Osteoblast (primary cell): ENCODE data around the gene GABRG3. TPM values are rescaled to one million over a fixed set of nuclear protein-coding genes. Genes with fewer than 3 reads are reported as not detected.

Experiments used
- DNase-seq: peaks from one replicate; pipeline ENCODE4 v3.0.0; 2011; ENCODE audit warnings: low spot score, mixed read lengths; ENCODE audit not compliant: insufficient read length; ENCODE audit errors: missing footprints
- H2AFZ ChIP-seq: 2 replicates; pipeline ENCODE4 v1.6.0; 2011; ENCODE audit warnings: mild to moderate bottlenecking, low read length
- H3K27ac ChIP-seq: 2 replicates; pipeline ENCODE4 v1.5.1; 2011; ENCODE audit warnings: mild to moderate bottlenecking, low read depth, low read length, moderate library complexity
- H3K27me3 ChIP-seq: 2 replicates; pipeline ENCODE4 v1.6.0; 2012; ENCODE audit warnings: mild to moderate bottlenecking, control low read depth, inconsistent platforms, low read length, moderate library complexity; ENCODE audit not compliant: insufficient read depth
- H3K36me3 ChIP-seq: 2 replicates; pipeline ENCODE4 v1.5.1; 2011; ENCODE audit warnings: mild to moderate bottlenecking, low read length, control low read depth, moderate library complexity; ENCODE audit not compliant: insufficient read depth
- H3K4me1 ChIP-seq: 2 replicates; pipeline ENCODE4 v1.5.1; 2011; ENCODE audit warnings: mild to moderate bottlenecking, low read length, control low read depth, moderate library complexity; ENCODE audit not compliant: insufficient read depth
- H3K4me2 ChIP-seq: 2 replicates; pipeline ENCODE4 v1.6.0; 2011; ENCODE audit warnings: mild to moderate bottlenecking, low read length; ENCODE audit not compliant: insufficient read depth
- H3K4me3 ChIP-seq: fragments of 200-600 bp; sonication (generic); 3 replicates; pipeline ENCODE4 v1.5.1; 2012; ENCODE audit warnings: mild to moderate bottlenecking, low read length, inconsistent platforms; ENCODE audit not compliant: insufficient read depth
- H3K79me2 ChIP-seq: 2 replicates; pipeline ENCODE4 v1.6.0; 2012; ENCODE audit warnings: mild to moderate bottlenecking, low read length, control low read depth, inconsistent platforms; ENCODE audit not compliant: insufficient read depth
- H3K9me3 ChIP-seq: 2 replicates; pipeline ENCODE4 v1.5.1; 2011; ENCODE audit warnings: low read depth, low read length, control low read depth
- H4K20me1 ChIP-seq: 2 replicates; pipeline ENCODE4 v1.6.0; 2012; ENCODE audit warnings: mild to moderate bottlenecking, low read length, control low read depth; ENCODE audit not compliant: insufficient read depth
- total RNA-seq: library from RNA; depleted of rRNA; stranded (reverse); fragments of >200 nt; gene quantifications from 2 replicates; pipeline ENCODE4 v1.2.3, GENCODE V29; 2012
- TF ChIP-seq, protein P1 (sequence below): IDR thresholded peaks from 2 replicates; pipeline ENCODE4 v1.5.1; 2011; ENCODE audit warnings: mild to moderate bottlenecking, low read depth, low read length, moderate library complexity; ENCODE audit errors: extremely low read depth

Gene GABRG3
- total RNA-seq, 1 donor, result not detected

DNA sequence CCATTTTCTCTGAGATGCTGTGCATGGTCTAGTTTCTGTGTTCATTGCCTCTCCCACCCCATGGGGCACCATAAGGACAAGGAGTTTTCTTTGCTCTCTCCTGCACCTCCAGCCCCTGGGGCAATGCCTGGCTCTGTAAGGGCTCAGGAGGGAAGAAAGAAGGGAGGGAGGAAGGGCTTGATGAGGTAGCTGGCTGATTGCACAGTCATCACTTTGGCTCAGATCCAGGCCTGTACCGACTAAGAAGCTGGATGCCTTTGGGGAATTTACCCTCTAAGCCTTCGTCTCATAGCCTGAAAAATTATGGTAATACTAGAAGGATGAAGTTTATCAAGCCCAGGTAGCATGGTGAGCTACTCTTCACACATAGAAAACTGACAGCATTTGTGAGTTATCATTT is 382.9 kb downstream of the GABRG3 start:
- TF ChIP-seq, protein P1, sequence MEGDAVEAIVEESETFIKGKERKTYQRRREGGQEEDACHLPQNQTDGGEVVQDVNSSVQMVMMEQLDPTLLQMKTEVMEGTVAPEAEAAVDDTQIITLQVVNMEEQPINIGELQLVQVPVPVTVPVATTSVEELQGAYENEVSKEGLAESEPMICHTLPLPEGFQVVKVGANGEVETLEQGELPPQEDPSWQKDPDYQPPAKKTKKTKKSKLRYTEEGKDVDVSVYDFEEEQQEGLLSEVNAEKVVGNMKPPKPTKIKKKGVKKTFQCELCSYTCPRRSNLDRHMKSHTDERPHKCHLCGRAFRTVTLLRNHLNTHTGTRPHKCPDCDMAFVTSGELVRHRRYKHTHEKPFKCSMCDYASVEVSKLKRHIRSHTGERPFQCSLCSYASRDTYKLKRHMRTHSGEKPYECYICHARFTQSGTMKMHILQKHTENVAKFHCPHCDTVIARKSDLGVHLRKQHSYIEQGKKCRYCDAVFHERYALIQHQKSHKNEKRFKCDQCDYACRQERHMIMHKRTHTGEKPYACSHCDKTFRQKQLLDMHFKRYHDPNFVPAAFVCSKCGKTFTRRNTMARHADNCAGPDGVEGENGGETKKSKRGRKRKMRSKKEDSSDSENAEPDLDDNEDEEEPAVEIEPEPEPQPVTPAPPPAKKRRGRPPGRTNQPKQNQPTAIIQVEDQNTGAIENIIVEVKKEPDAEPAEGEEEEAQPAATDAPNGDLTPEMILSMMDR, result no peak
- Histone ChIP-seq H2AFZ (no peak overlapping the region), H3K4me3 (no peak overlapping the region), H4K20me1 (no peaks in the 10 kb centered on the region), H3K4me2 (no peak overlapping the region), H3K9me3 (peaks cover 2% of the 10 kb centered on the region), H3K36me3 (no peaks in the 10 kb centered on the region), H3K27me3 (no peaks in the 10 kb centered on the region), H3K4me1 (no peaks in the 10 kb centered on the region), H3K27ac (no peak overlapping the region), H3K79me2 (no peaks in the 10 kb centered on the region)
- no peak for DNase-seq

DNA sequence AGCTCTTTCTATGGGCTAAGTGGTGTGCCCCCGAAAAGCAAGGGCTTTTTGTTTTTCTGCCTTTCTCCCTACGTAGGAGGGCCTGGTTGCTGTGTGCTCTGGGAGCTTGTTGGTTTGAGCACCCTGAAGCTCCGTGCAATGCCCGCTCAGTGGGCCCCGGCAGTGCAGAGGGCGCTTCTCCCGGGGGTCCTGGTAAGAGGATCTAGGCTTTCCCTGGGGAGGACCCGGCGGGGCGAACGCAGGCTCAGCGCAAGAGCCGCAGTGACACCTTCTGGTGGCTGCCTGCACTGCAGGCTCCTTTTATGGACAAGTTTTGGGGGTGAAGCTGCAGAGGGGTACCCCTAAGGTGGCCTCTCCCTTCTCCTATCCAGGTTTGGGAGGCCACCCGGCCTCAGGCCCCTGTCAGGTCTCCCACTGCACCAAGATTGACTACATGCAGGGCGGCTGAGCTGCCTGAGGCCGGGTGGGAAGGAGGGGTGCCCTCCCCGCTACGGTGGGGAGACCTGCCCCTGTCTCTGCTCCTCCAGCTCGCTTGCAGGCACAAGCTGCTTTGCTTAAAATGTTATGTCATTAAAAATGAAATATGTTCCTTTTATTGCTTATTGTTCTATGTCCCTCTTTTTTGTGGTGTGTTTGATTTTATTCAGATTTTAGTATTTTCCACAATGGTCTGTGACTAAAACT is 387.9 kb downstream of the GABRG3 start:
- H3K27me3 ChIP-seq, result no peaks in the 10 kb centered on the region
- no peaks in the 10 kb centered on the region for H3K79me2 ChIP-seq
- H3K27ac ChIP-seq, result no peak overlapping the region
- no peaks in the 10 kb centered on the region for H4K20me1 ChIP-seq
- no peaks in the 10 kb centered on the region for H3K9me3 ChIP-seq
- TF ChIP-seq, protein P1, result peak; percentile 39
- H3K4me1 ChIP-seq, result no peaks in the 10 kb centered on the region
- no peak overlapping the region for H2AFZ ChIP-seq
- no peaks in the 10 kb centered on the region for H3K36me3 ChIP-seq
- H3K4me3 ChIP-seq, result no peak overlapping the region
- DNase-seq, result no peak
- H3K4me2 ChIP-seq, result no peak overlapping the region

DNA sequence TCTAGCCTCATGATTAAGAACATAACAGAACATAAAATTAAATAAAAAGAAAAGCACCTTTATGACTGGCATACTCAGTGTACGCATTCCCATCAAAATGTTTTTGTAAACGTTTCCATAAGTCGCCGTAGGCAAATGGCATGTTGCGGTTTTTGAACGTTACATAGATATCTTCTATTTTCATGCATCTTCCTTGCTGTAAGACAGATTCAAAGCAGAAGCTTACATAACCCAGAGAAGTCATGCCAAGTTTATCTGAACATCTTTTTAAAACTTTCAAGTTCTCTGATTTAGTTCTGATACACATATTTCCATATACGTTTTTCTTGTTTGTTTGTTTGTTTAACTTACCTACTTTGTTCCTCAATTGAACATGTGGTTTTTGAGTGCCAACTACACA is 388.6 kb downstream of the GABRG3 start:
- Histone ChIP-seq H3K4me1 (no peaks in the 10 kb centered on the region), H3K4me2 (no peak overlapping the region), H3K9me3 (no peaks in the 10 kb centered on the region), H3K27me3 (no peaks in the 10 kb centered on the region), H2AFZ (no peak overlapping the region), H3K4me3 (no peak overlapping the region), H3K36me3 (no peaks in the 10 kb centered on the region), H4K20me1 (no peaks in the 10 kb centered on the region), H3K79me2 (no peaks in the 10 kb centered on the region), H3K27ac (no peak overlapping the region)
- no peak for DNase-seq
- TF ChIP-seq, protein P1, result no peak

DNA sequence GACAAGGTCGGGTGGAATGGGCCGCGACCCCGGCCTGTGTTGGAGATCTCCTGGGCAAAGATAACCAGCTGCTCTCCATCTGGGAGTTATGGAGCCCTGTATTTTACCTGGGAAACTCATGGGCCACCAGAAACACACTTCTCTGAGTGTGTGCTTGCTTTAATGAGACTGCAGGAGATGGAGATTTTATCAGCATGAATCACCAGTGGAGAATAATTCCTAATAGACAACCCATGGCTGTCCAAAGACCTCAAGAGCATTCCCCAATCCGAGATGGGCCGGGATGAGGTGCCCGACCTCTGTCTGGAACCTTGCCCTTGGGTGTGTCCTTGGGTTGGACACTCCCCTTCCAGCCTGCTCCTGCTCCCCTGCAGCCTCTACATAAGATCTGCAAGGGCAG is 389.3 kb downstream of the GABRG3 start:
- no peak overlapping the region for H3K27ac ChIP-seq
- no peaks in the 10 kb centered on the region for H4K20me1 ChIP-seq
- H3K4me1 ChIP-seq, result no peaks in the 10 kb centered on the region
- no peaks in the 10 kb centered on the region for H3K27me3 ChIP-seq
- DNase-seq, result no peak
- no peak overlapping the region for H3K4me2 ChIP-seq
- H2AFZ ChIP-seq, result no peak overlapping the region
- no peaks in the 10 kb centered on the region for H3K79me2 ChIP-seq
- H3K9me3 ChIP-seq, result no peaks in the 10 kb centered on the region
- TF ChIP-seq, protein P1, result no peak
- H3K4me3 ChIP-seq, result no peak overlapping the region
- no peaks in the 10 kb centered on the region for H3K36me3 ChIP-seq
